Head of caudate nucleus (tissue), 42 donors: ENCODE data around the gene GPR18.
"Not testable (repeated sequence)": the region's sequence is repeated elsewhere in the genome, so short reads cannot be mapped to it uniquely, and the experiment has no call there.

Source experiments
- DNase-seq, 42 donors: peaks; one replicate each; pipeline versions ENCODE4 v3.0.0 to v3.0.0-alpha.2; 2020 to 2021; ENCODE audit warnings: mixed read lengths in 7 of 42
- intact Hi-C: fragments of 100-400 bp; cut with DNase I; formaldehyde crosslinking; loops from one replicate; pipeline ENCODE4 v1.15.0; 2022

GPR18 gene

DNA sequence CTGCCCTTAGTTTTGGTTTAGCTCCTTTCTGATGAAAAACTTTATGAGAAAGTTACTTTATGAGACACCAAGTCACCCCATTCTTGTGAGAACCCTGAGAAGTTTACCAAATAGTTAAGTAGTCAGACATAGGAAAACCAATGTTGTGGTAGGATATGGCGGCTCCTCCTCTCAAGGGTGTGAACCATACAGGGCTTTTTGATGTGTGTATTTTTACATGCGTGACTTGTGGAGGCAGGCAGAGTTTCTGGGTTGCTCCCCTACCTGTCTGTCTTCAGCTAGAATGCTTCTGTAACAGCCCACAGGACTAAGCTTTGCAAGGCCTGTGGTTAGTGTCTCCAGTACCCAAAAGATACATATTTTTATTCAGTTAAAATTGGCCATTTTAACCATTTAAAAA lies 39.2 kb downstream of the GPR18 start:
- DNase-seq: no peak
- intact Hi-C loops: no loop called here

- intact Hi-C loops: no loop called here
- peak in 18 of 42 donors; percentile 15 to 64 (median 38) for DNase-seq
Observed at GRCh38 chr13:99218545-99218944, 39.6 kb downstream of the GPR18 start.

DNA sequence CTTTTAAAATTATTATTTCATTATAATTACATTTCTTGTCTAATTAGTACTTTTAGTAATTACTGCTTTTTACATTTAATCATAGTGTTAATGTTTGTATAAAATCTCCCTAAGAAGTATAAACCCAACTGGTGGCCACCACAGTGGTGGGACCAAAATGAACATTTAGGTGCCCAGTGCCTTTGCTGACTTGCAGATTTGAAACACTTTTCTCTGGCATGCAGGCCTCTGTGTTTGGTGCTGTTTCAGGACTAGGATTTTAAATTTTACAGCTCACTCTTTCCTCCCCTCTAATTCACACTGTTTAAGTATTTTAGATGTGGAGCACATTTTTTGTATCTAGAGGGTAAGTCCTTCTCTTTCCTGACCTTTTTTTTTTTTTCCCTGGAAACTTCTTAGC lies 40.1 kb downstream of the GPR18 start:
- intact Hi-C loops: no loop called here
- DNase-seq: no peak

DNA sequence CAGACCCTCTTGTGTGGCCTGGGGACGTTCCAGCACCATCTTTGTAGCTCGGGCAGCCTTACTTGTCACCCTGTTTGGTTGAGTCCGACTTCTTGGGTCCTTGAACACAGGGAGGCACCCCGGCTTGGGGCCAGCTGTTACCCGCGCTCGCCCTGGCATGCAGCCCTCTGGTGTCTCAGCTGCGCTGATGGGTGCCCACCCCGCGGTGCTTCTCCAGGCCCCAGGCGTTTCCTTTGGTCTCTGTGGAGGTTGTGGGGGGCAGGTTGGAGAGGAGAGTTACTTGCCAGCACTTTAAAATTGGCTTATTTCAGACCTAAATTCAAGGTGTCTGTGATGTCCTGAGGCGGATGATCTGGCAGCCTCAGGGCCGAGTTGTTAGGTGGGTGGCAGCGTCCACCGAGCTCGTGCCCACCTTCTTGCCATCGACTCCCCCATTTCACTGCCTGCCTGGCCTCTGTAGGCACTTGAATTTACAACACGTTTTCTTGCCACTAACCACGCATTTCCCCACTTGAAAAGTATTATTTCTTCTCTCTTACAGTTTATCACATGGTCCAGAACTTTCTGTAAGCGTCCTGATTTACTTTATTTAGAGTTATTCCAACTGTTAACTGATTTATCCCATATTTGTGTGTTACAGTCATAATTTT lies 40.6 kb downstream of the GPR18 start:
- no peak for DNase-seq
- intact Hi-C loops: no loop called here

GRCh38 chr13:99215184-99215830 lies 42.9 kb downstream of the GPR18 start:
- DNase-seq: peak in 8 of 42 donors; percentile 12 to 54 (median 26)
- intact Hi-C loops: no loop called here

- DNase-seq: peak in 1 of 42 donors; percentile 27
- intact Hi-C loops: no loop called here
Observed at GRCh38 chr13:99214731-99215130, 43.4 kb downstream of the GPR18 start.

- peak in 1 of 42 donors; percentile 38 for DNase-seq
- intact Hi-C loops: no loop called here
Observed at GRCh38 chr13:99214232-99214631, 43.9 kb downstream of the GPR18 start.

DNA sequence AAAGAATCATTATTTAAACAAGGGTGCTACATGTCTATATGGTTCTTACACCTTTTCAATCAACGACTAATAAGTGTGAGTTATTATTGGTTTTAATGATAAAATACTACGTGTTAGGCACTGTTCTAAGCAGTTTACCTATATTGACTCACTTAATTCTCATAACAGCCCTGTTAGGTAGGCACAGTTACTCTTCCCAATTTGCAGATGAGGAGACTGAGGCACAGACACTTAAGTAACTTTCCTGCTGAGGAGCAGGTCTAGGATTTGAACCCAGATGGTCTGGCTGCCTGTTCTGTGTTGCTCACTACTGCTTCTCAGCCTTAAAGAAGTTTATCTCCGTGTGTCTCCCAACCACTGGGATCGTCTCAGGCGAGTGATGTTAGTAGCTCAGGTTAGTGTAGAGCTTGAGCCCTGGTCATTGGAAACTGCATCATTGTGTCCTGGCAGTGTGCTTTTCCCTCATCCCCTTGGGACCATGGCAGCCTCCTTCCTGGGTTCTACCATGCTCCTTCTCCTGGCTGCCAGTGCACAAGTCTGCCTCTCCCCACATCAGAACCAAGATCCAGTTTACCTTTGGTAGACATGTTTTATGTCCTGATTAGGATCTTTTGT lies 46.7 kb downstream of the GPR18 start:
- intact Hi-C loops: no loop called here
- peak in 1 of 42 donors; percentile 15 for DNase-seq

GRCh38 chr13:99210627-99211026 lies 47.6 kb downstream of the GPR18 start:
- DNase-seq: peak in 1 of 42 donors; percentile 6
- intact Hi-C loops: not testable (repeated sequence)

GRCh38 chr13:99208845-99209527 lies 49.2 kb downstream of the GPR18 start:
- intact Hi-C loops: loop anchor here (10.0 kb wide), 1 partner anchor 124 kb away; no protein-coding TSS in a partner anchor
- peak in 1 of 42 donors; percentile 34 for DNase-seq

GRCh38 chr13:99208185-99208584 lies 50.0 kb downstream of the GPR18 start:
- intact Hi-C loops: loop anchor here (10.0 kb wide), 1 partner anchor 123 kb away; no protein-coding TSS in a partner anchor
- peak in 1 of 42 donors; percentile 34 for DNase-seq

GRCh38 chr13:99207511-99207910 lies 50.7 kb downstream of the GPR18 start:
- intact Hi-C loops: loop anchor here (10.0 kb wide), 1 partner anchor 123 kb away; no protein-coding TSS in a partner anchor
- DNase-seq: no peak

DNA sequence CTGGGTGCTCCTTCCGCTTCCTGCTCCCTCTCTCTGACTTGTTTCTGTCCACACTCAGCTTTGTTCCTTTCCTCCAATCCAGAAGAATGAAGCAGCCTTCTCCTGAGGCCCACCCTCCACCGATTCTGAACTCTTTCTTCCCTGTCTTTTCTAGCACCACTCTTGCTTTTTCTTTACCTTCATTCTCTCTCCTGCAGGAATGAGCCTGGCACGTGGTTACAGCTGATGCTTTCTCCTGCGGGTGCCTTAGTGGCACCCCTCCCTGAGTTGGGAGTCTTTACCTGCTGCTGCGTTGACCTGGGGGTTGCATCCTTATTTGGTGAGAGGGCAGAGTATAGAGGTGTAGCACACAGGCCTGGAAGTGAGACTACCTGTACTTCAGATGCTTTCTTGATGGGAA lies 51.3 kb downstream of the GPR18 start:
- intact Hi-C loops: loop anchor here (10.0 kb wide), 1 partner anchor 122 kb away; no protein-coding TSS in a partner anchor
- DNase-seq: no peak

DNA sequence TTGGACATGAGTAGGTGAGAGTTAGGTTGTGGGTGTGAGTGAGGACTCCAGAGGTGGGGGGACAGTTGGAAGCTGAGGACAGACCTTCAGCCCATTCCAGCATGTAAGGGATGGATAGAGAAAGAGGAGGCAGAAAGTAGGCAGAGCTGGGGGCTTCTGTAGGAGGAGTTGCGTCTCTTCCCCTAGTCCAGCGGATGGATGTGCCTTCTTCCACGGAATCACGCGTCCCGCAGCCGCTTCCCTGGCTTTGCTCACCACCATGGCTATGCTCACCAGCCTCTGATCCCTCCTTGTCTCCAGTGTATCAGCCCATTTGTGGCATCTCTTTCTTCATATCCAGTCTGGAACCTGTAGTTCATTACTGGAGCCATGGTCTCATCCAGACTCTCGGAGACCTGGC lies 52.0 kb downstream of the GPR18 start:
- intact Hi-C loops: loop anchor here (10.0 kb wide), 1 partner anchor 121 kb away; no protein-coding TSS in a partner anchor
- DNase-seq: no peak

GRCh38 chr13:99205621-99206220 lies 52.5 kb downstream of the GPR18 start:
- intact Hi-C loops: loop anchor here (10.0 kb wide), 1 partner anchor 121 kb away; no protein-coding TSS in a partner anchor
- no peak for DNase-seq
